GOT3 (cell line): Measurements from ENCODE around the gene CERS1.
A peak's percentile ranks its signal among the peaks of the same experiment; 100 is the strongest.
"Not testable (repeated sequence)": the region's sequence is repeated elsewhere in the genome, so short reads cannot be mapped to it uniquely, and the experiment has no call there.

Experiments
- DNase-seq: peaks from one replicate; lab custom pipeline; 2025; ENCODE audit warnings: mixed read lengths; lab: John Stamatoyannopoulos, UW

Gene CERS1

GRCh38 chr19:18919086-18919899 lies 23.3 kb upstream of the CERS1 start, which contains the start of the genes COPE and DDX49:
Gene COPE, minus strand, starts transcription at chr19:18919387. Its CDS starts 39 bp downstream, at chr19:18919348.
Gene DDX49, plus strand, starts transcription at chr19:18919715. Its CDS starts 27 bp downstream, at chr19:18919742.
- peak; percentile 91 for DNase-seq

- DNase-seq: not testable (repeated sequence)
Observed at GRCh38 chr19:18917593-18917992, 21.6 kb upstream of the CERS1 start.

DNA sequence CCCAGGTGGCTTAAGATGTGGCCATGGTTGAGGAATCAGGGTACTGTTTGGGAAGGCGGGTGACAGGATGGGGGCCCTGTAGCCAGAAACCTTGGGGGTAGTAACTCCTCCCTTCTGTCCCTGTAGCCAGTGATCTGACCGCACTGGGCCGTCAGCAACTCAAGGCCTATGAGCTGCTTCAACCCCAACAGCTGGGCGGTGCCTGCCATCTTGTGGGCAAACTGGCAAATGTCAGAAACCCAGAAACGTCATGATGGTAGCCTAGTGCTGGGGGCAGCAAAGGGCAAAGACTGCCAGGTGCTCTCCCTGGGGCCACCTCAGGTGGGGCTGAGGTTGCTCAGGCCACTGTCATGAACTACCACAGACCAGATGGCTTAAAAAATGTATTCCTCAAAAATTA lies 19.7 kb upstream of the CERS1 start:
- DNase-seq: no peak

- no peak for DNase-seq
Observed at GRCh38 chr19:18913466-18913865, 17.5 kb upstream of the CERS1 start.

- DNase-seq: no peak
Observed at GRCh38 chr19:18912933-18913332, 17.0 kb upstream of the CERS1 start.

- DNase-seq: no peak
Observed at GRCh38 chr19:18910801-18911436, 15.0 kb upstream of the CERS1 start.

- DNase-seq: no peak
Observed at GRCh38 chr19:18910010-18910409, 14.1 kb upstream of the CERS1 start.

GRCh38 chr19:18908917-18909619 lies 13.1 kb upstream of the CERS1 start:
- DNase-seq: no peak

GRCh38 chr19:18906605-18907519 lies 10.9 kb upstream of the CERS1 start:
- DNase-seq: no peak

GRCh38 chr19:18905513-18906236 lies 9.7 kb upstream of the CERS1 start:
- DNase-seq: no peak

DNA sequence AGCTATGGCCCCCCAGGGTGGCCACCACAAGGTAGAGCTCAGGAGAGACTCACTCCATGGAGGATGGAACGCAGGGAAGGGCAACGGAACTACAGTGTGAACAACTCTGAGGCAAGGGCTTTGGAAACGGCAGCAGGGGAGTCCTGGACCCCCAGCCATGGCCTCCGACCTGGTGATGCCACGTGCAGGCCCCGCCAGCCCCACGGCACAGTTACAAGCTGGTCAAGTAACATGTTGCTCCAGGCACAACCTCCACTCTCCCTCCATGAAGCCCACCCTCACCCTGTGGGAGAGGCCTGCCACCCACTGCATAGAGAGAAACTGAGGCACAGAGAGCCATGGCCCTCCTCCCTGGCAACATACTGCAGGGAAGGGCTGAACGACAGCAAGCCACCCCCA lies 9.1 kb upstream of the CERS1 start:
- DNase-seq: no peak

DNA sequence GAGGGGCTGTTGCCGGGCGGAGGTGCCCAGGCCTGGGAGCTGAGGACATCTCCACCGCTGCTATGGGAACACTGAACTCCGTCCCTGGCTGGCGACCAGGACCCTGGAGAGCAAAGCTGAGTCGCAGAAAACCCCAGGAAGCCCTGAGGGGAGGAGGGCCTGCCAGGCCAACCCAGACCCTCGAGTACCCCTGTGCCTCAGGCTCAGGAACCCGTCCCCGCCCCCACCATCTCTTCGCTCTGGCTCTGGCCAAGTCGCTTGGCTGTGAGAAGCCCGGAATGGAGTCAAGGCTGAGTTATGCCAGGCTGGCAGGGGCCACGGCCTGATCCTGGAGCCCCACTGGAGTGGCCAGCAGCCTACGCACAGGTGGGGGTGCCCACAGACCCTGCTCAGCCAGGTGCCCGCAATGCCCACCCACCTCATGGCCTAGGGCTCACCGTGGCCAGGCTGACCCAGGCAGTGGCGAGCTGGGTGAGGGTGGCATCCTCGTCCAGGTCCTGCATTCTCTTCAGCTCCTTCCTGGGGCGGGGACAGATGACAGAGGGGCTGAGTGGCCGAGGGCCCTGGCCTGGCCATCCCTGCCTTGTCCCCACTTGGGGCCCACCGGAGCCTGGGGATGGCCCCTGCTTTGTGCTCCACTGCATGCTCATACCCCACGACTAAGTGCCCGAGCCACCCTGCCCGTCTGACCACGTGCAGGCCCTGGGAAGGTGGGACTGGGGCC lies 8.5 kb upstream of the CERS1 start:
- no peak for DNase-seq

DNA sequence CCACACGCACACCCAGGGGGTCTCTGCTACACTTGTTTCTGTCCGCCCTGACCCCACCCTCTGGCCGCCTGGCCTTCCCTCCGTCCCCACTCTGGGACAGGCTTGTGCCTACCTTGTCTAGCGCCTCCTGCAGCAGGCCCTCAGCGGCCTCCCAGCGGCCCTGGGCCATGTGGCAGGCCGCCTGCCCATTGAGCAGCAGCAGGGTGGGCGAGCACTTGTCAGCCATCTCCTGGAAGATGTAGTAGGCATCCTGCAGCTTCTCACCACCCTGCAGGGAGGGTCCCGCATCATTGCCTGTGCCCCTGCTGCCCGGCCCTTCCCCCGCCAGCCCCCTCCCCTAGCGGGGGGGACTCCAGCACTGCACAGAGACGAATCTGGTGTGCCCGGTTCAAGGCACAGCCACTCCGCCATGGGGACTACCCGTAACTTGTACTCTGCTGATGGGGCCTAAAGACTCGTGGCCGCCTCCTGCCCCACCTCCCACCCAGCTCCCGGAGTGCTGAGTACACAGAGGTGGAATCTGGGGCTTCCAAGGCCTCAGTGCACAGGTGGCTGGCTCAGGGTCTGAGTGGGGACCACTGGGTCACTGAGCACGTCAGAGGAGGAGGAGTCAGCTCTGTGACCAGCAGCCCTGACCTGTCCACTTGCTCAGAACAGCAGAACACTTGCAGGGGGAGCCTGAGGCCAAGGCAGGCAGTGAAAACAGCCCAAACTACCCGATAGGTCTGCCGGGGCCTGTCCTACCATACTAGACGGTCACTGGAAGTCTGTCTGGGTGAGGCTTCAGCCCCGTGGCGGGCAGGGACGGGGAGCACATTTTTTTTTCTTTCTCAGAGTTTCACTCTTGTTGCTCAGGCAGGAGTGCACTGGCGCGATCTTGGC lies 7.4 kb upstream of the CERS1 start:
- DNase-seq: no peak

- DNase-seq: not testable (repeated sequence)
Observed at GRCh38 chr19:18902519-18902918, 6.6 kb upstream of the CERS1 start.

DNA sequence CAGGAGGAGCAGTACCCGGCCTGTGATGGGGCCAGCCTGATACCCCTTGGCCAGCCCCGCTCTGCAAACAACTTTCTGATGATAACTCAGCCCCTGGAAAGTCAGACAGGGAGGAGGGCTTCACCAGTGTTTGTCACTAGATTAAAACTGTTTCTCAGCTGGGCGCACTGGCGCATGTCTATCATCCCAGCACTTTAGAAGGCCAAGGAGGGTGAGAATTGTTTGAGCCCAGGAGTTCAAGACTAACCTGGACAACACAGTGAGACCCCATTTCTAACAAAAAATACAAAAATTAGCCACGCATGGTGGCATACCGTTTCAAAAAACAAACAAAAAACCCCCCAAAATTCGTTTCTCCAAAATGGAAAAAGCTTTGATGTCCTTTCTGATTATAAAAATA lies 5.5 kb upstream of the CERS1 start:
- no peak for DNase-seq

- DNase-seq: no peak
Observed at GRCh38 chr19:18900700-18901481, 4.9 kb upstream of the CERS1 start.

DNA sequence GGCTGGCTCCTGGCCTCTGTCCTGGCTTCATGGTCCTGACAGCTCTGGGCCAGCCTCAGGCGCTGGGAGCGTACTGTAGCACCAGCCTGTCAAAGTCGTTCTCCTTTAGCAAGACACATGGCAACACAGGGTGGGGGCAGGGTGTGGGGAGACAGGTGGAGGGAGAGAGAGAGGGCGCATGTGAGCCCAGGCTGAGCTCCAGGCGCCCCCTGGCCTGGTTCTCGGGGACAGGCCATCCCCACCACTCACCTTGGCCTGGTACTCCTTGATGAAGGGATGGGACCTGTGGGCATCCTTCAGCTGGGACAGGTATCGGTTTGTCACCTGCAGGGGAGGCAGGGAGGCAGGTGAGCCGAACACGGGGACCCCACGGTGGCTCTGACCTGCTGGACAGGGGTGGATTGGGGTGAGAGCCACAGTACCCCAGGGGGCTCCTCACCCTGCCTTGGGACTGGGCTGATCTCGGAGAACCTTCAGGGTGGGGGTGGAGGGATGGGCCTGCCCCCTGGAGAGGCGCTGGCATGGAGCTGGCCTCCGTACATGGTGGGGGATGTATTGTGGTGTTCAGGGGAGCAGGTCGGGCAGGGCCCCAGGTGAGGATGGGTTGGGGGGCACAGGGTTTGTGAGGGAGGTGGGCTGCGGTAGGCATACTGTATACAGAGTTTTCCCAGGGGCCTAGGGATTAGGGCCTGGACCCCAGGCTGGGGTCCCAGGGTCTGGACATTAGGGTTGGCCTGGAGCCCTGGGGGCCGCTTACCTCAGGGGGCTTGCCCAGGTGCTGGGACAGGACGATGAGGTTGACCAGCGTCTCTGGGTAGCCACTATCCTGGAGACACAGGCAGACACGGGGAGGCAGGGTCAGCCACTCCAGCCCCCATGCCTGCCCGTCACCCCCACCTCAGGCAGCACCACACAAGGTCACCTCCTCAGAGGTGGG lies 3.9 kb upstream of the CERS1 start:
- DNase-seq: no peak
